HK-2 (cell line): ENCODE results near the gene ACSL3.
A peak's percentile ranks its signal among the peaks of the same experiment; 100 is the strongest.
"Not testable (repeated sequence)": the region's sequence is repeated elsewhere in the genome, so short reads cannot be mapped to it uniquely, and the experiment has no call there.

Source experiments
- DNase-seq: peaks from one replicate; pipeline ENCODE4 v3.0.0-alpha.2; 2018; ENCODE audit not compliant: unreplicated experiment

Gene ACSL3

DNA sequence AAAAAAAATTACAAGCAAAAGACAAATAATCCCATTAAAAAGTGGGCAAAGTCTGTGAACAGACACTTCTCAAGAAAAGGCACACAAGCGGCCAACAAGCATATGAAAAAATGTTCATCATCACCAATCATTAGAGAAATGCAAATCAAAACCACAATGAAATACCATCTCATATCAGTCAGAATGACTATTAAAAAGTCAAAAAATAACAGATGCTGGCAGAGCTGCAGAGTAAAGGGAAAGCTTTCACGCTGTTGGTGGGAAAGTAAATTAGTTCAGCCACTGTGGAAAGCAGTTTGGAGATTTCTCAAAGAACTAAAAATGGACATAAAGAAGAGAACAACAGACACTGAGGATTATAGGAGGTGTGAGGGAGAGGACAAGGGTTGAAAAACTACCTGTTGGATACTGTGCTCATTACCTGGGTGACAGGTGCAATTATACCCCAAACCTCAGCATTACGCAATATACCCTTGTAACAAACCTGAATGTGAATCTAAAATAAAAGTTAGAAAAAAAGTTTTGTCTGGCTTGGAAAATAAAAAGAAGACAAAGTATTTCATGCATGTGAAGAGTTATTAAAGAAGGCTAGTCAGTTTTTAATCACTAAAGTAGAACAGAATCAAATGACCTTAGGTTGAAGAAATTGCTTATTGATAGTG, 8.7 kb upstream of the ACSL3 start:
- no peak for DNase-seq

DNA sequence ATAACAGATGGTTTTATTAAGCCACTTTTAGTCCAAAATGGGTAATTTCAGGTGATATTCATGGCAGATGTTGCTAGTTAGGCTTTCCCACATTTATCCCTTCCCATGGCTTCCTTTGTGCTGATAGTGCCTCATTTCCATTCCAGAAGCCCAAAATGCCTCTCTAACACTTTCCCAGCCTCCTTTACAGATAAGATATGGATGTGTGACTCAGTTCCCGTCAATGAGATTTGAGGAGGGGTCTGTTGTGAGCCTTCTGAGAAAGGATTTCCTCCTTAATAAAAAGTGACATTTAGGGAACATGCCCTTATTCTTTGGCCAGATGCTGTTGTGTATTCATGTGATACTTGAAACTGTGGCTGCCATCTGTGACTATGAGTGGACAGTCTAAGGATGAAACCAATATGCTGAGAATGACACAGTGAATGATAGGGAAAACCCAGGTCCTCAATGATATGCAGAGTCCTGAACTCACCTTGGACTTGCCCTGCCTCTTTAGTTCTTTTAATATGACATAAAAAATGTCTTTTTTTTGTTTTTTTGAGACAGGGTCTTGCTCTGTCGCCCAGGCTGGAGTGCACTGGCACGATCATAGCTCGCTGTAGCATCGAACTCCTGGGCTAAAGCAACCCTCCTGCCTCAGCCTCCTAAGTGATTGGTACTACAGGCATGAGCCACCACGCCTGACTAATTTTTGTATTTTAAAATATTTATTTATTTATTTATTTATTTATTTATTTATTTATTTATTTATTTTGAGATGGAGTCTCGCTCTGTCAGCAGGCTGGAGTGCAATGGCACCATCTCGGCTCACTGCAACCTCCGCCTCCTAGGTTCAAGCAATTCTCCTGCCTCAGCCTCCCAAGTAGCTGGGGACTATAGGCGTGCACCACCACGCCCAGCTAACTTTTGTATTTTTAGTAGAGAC, 5.8 kb upstream of the ACSL3 start:
- DNase-seq = no peak

DNA sequence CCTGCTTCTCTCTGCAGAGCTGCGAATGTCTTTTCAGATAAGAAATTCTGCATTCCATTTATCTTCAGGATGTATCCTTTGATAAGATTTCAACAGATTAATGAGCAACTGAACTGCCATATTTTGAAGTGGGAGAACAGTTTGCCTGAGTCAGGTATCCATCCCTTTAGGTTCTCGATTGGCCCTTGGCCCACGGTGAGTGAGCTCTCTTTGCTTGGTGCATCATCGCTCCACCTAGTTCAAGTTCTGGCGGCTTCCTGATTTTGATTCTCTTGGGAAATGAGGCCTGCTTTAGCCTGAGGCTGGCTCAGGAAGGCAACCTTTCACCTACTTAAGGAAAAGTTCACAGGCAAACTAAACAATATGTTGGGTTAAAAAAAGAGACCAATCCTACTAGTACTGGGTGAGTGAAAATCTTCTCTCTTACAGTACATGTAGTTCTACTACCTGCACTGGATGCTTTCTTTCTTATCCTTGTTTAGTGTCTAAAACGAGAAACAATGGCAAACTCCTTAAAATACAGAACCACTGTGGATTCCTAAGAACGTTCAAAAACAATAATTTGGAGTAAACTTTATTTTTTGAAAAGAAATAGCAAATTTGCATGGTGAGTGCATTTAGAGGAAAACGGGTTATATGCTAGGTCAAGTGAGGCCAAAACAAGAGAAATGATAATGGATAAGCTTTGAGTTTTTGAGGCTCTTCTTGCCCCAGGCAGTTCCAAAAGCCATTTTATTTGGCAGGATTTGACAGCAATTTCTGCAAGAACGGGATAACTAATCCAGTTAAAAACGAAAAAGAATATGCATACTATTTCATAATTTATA, 837 bp upstream of the ACSL3 start:
- DNase-seq = no peak

DNA sequence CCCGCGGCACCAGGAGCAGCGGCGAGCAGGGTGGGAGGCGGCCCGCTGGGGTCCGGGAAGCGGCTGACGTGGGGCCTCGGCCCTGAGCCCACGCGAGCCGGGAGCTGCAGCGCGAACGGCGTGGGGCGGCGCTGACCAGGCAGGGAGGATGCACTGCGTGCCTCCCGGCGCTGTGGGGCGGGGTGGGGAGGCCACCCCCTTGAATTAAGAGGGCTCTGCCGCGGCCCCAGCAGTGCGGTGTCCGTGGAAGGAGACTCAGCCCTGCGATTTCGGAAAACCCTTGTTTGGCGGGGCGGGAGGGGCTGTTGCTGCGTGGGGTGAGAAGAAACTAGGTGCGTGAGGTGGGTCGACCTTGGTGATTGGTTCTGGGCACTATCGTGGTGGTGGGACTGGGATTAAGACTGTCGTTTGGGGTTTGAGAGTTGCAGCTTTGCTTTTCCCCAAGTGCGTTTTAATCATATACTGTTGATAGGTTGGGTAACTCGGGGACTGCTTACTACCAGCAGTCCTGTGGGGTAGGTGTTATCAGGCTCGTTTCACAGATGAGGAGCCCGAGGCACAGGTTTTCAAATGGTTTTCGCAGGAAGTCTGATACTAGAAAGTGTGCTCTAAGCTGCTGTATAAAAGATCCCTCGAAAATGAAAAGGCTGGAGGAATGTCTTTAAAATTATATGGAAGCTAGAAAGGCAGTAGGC, 722 bp downstream of the ACSL3 start:
- peak; percentile 34 for DNase-seq

DNA sequence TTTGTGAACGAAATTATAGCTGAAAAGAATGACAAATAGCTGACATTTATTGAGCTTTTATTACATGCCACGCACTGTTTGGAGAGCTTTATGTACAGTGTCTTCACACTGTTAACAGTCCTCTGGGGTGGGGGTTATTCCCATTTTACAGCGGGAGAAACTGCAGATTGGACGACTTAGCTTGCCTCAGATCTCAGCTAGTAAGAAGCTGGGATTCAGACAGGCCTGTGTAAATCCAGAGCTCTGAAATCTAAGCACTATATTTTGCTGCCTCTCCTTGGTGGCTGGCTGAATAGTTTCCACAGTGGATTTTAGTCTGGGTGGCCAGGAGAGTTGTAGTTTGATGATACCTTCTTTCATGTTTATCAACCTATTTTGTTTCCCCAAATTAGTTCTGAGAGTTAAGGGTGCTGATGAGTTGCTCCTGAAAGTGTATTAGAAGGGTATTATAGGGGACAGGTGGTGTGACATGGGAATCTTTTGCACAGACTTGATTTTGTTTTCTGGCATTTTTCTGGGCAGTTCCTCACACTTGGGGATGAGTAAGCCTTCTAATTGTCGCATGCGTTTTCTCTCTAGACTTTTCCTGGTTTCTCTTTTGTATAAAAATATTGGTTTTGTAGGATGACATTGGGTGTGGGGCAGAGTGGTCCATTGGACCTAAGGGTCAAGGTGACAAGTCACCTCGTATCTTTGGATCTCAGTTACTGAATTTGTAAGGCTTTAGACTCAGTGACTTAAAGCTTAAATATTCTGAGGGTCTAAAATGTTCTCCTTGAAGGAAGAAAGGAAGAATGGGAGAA, 1.5 kb downstream of the ACSL3 start:
- no peak for DNase-seq

DNA sequence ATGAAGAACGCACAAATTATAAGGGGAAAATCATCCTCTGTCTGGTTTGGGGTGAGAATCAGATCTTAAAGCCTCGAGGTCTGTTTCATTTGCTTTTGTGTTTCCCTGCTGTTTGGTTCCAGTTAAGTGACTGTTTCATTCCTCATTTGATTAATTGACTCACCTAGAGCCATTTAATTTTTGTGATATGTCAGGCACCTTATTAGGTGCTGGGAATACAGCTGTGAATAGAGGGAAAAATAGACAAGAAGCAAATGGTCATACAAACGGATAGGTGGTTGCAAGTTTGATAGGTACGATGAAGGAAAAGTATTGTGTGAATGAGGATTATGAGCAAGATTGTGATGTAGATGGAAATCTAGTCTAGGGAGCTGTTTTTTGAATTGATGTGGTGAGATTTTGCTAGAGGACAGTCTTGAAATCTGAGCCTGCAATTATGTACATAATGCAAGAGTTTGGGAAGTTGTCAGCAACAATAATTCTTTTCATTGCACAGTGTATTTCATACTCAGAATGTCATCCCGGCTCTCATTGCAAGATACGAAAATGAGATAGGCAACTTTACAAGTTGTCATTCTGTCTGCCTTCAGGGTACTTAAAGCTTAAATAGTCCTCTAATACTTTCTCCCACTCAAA, 2.2 kb downstream of the ACSL3 start:
- no peak for DNase-seq

DNA sequence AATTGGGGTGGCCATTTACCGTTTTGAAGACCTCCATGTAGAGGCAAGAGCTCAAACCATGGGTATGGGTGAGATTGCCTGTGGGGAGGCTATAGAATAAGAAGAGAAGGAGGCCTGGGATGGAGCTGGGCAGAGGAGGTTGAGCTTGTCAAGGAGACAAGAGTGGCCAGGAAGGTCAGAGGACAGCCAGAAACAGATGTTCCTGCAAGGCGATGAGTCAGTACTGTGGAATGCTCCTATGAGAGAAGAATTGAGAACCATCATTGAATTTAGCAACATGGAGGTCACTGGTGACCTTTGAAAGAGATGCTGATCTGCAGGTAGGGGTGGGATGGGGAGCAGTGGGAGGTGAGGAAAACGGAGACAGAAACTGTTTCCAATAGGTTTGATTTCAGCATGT, 3.5 kb downstream of the ACSL3 start:
- DNase-seq = no peak

DNA sequence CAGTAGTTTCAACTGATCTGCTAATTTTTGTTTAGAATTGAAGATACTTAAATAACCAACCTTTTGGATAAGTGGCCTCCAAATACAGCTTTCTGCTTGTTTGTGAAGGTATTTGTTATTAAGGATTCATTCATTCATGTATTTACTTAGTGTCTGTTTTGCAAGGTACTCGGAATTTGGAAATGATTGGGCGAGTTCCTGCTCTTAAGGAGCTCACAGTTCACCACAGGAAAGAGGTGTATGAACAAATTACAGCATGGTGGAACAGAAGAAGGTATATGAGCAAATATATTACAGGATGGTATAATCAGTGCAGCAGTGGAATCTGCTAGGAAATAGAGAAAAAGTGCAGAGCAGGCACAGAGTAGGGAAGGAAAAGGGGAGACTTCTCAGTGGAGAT, 4.5 kb downstream of the ACSL3 start:
- no peak for DNase-seq

DNA sequence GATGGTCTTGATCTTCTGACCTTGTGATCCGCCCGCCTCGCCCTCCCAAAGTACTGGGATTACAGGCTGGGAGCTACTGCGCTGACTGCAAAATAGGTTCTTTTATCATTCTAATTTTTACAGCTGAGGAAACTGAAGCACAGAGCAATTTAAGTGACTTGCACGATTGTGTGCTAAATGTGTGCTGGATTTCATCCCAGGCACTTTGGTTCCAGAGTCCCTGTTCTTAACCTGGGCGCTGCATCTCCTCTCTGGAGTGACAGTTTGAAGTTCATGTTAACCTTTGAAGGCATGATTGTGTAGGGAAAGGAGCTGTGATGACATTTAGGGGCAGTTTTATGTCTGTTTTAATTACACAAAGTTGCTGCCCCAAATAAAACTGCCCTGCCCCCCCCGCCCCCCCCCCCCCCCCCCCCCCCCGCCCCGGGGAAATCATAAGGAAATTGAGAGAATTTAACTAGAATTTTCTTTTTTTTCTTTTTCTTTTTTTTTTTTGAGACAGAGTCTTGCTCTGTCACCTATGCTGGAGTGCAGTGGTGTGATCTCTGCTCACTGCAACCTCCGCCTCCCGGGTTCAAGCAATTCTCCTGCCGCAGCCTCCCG, 5.6 kb downstream of the ACSL3 start:
- DNase-seq = no peak

DNA sequence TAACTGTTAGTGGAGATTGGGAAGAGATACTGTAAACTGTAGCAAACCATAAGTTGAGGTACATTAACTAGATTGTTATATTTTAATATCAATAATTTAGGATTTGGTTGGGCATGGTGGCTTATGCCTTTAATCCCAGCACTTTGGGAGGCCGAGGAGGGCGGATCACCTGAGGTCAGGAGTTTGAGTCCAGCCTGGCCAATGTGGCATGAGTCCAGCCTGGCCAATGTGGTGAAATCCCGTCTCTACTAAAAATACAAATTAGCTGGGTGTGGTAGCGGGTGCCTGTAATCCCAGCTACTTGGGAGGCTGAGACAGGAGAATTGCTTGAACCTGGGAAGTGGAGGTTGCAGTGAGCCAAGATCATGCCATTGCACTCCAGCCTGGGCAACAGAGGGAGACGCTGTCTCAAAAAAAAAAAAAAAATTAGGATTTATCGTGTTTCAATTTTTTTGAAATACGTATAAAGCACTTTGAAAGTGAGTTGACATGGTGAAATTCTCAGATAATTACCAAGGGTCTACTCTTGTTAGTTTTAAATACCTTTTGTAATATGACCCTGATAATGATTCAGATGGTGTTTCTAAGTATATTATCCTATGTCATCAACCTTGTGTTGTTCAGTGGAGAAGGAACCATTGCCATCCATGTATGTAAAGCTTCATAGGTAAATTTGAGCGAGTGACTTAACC, 7.9 kb downstream of the ACSL3 start:
- not testable (repeated sequence) for DNase-seq

DNA sequence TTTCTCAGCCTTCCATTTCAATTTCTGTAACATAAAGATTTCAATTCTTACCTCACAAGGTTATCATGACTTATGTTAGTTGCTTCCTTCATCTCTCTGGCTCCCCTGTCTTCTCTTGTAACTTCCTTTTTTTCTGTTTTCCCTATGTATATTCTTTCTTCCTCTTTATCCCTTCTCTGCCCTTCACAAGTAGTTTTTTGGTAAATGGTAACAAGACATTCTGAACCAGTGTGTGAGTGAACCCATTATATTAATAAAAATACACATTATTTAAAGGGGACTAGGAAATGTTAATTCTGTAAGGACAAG, 8.4 kb downstream of the ACSL3 start:
- DNase-seq = no peak

DNA sequence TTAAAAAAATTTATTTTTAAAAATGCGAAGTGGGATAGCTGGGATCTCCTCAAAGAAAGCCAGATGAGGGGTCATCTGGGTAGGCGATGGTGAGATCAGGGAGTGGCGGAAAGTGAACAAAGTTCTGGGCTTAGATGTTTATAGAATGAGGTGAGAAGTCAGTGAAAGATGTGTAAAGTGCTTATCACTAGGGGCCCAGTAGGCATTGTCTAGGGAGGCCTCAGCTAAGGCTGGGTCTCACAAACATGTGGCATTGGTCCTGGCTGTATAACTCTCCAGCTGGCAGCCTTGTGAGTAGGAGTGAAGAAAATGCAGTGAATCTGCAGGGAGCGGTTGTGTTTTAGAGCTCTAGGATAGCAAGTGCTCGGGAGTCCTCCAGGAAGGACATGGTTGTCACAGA, 10.5 kb downstream of the ACSL3 start:
- no peak for DNase-seq

DNA sequence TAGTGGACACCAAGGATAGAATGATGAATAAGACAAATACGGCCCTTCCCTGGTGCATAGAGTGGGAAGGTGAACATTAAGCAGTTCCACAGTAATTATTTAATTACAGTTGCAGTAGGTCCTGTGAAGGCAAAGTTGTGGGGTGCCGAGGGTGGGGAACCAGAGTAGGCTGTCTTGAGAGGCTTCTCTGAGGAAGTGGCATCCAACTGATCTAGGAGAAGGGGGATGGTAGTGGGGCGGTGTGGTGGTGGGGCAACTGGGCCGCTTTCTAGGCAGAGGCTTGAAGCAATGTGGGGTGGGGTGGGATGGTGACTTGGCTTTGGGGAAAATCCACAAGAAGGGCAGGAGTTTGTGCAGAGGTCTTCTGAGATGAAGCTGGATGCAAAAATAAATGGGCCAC, 11.7 kb downstream of the ACSL3 start:
- DNase-seq = no peak

DNA sequence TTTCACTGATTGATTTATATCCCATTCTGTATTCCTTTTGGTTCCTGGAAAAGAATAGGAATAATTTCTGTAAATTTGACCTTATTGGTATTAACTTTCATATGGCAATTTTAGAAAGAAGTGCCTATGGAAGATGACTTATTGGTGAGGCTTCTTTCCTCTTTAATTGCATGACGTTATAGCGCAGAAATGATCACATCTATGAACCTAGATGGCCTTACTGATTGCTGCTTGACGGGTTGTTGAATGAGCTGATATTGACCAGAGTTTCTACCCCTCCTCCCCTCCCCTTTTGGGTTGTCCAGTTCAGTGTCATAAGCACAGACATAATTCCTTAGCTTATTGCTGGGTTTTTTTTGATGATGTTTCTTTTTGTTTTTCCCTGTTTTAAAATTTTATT, 14.6 kb downstream of the ACSL3 start:
- DNase-seq = no peak

DNA sequence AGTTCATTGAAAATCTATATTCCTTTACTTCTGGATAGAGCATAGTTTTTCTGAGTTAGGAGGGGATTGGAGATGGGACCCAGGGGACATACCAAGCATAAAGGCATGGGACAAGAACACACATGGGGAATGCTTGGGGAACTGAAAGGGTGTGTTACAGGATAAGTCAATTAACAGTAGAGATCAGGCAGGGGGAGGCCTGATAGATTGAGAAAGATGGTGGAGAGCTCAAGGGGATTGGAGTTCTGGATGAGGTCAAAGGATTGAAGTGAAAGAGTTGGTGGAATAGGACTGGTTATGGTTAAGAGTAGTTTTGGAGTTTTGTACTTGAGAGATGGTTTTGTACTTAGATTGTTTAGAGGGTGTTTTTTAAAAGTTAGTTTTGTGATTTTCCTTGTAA, 16.1 kb downstream of the ACSL3 start:
- no peak for DNase-seq

DNA sequence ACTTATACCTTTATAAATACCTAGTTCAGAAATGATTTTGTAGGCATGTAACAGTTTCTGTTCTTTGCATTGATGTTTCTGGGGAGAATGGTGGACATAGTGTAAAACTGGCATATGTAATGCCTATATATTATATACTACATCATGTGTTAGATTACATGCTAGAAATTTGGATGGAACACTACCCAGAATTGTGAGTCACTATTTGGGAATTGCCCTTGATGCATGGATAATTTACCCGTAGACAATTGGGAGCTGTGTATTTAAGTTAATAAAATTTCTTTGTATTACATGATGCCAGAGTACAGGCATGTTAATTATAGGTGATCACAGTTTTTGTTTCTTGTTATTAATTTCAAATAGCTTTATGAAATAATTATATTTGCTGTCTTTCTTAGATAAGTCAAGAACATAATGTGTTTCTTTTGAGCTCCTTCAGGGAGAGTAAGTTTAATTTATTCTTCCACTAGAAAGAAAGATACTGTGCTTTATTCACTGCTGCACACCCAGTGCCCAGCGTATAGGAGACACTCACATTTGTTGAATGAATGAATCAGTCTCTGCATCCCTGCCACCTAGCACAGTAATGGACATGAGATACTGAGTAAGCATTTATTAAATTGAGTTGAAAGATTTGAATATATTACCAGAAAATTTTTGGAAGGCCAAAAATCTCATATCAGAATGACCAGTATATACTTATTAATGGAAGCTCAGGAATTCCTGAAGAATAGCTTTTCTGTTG, 16.9 kb downstream of the ACSL3 start:
- DNase-seq = no peak

DNA sequence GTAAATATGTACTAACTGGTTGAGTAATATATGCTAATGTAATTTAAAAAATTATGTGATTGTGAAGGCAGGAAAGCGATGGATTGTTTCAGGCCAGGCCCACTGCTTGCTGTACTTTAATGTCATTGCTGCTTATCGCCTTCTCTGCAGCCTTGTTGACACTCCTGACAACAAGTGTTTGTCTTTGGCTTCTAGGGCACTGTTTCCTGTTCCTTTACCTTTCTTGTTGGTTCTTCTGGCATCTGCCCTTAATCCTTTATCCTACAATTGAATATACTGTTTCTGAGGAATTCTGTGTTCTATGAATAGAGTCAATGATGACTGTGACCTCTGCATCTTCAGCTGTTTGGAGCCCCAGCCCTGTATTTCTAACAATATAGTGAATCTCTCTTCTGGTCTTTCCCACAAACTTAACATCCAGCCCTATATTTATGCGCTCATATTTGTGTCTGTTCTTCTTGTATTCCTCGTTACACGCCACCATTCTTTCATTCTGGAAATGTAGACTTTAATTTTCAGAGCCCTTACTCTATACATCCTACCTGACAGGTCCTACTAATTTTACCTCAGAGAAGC, 17.6 kb downstream of the ACSL3 start:
- DNase-seq = no peak

DNA sequence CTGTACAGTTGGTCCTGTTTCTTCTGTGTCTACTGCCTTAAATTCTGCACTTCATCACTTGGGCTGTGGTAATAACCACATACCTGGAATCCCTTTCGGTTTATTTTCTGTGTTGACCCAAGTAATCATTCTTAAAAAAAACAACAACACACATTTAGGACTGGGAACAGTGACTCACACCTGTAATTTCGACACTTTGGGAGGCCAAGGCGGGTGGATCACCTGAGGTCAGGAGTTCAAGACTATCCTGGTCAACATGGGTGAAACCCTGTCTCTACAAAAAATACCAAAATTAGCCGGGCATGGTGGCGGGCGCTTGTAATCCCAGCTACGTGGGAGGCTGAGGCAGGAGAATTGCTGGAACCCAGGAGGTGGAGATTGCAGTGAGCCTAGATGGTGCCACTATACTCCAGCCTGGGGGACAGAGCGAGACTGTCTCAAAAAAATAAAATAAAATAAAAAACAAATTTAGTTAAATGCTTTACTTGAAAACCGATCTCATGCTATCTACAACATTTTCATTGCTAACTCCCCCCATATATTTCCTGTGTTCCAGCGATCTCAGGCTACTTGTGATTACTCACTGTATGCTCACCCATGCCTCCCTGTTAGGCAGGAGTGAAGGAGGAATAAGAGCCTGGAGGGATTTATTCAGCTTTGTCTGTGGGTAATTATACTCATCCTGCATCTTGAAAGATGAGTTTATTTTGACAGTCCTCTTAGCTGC, 18.2 kb downstream of the ACSL3 start:
- DNase-seq = no peak
